ENCODE data around the gene SP5.
"Not testable (repeated sequence)": the region's sequence is repeated elsewhere in the genome, so short reads cannot be mapped to it uniquely, and the experiment has no call there.

The SP5 gene

GRCh38 chr2:170740660-170741059 lies 25.5 kb downstream of the SP5 start:
- no peak for DNase-seq

GRCh38 chr2:170742000-170742399 lies 26.9 kb downstream of the SP5 start:
- DNase-seq = no peak

- no peak for DNase-seq
These were observed 27.9 kb downstream of the SP5 start for GRCh38 chr2:170742896-170743529.

- DNase-seq = no peak
These were observed 28.5 kb downstream of the SP5 start for GRCh38 chr2:170743530-170744239.

- peak; percentile 91 for DNase-seq
These were observed 29.3 kb downstream of the SP5 start for GRCh38 chr2:170744248-170745002.

GRCh38 chr2:170745305-170745704 lies 30.2 kb downstream of the SP5 start:
- DNase-seq = no peak

- peak; percentile 30 for DNase-seq
These were observed 32.8 kb downstream of the SP5 start for GRCh38 chr2:170747921-170748320.

- not testable (repeated sequence) for DNase-seq
These were observed 36.4 kb downstream of the SP5 start for GRCh38 chr2:170751555-170751954.

GRCh38 chr2:170761572-170761971 lies 46.4 kb downstream of the SP5 start:
- no peak for DNase-seq

GRCh38 chr2:170762760-170763159 lies 47.6 kb downstream of the SP5 start:
- DNase-seq = no peak

GRCh38 chr2:170763232-170763631 lies 48.1 kb downstream of the SP5 start:
- no peak for DNase-seq

GRCh38 chr2:170764880-170765261 lies 49.7 kb downstream of the SP5 start:
- DNase-seq = no peak

GRCh38 chr2:170766693-170767092 lies 51.6 kb downstream of the SP5 start:
- no peak for DNase-seq

All from MV-4-11 (cell line).